SK-N-SH (cell line): ENCODE data around the gene SHISA4. TPM values are rescaled to one million over a fixed set of nuclear protein-coding genes. Genes with fewer than 3 reads are reported as not detected.

ENCODE experiments used
- CTCF ChIA-PET: fragments of 300-600, 350-600 bp; formaldehyde crosslinking; extraction: SDS; loops from one replicate; lab custom pipeline; 2021; lab: Yijun Ruan, JAX
- POLR2A ChIA-PET: fragments of 350-600 bp; sonication (Branson Sonifier 250); formaldehyde crosslinking; extraction: SDS; loops from one replicate; lab custom pipeline; 2020; ENCODE audit warnings: antibody characterized with exemption, inconsistent platforms; lab: Yijun Ruan, JAX
- DNase-seq: peaks from one replicate; pipeline ENCODE4 v3.0.0; 2012
- H2AFZ ChIP-seq: fragments of 200-600 bp; sonication (generic); 2 replicates; pipeline ENCODE4 v1.8.1; 2016; ENCODE audit warnings: antibody characterized with exemption, mild to moderate bottlenecking, low read depth
- H3F3A ChIP-seq: fragments of 200-600 bp; sonication (generic); replicated peaks from 2 replicates; pipeline ENCODE3; 2016; ENCODE audit warnings: antibody characterized with exemption, mild to moderate bottlenecking; ENCODE audit not compliant: insufficient read depth
- H3K27ac ChIP-seq, 2 experiments: fragments of 200-500 bp in 1 of 2; fragments of 200-600 bp in 1 of 2; sonication (Bioruptor generic) in 1 of 2; sonication (generic), shearing (Covaris generic) in 1 of 2; 2 replicates each; pipeline versions ENCODE4 v1.5.1 to v1.6.1; 2014 to 2016; ENCODE audit warnings: low read depth in 2 of 2, inconsistent platforms in 1 of 2, low read length in 1 of 2, mild to moderate bottlenecking in 1 of 2, mixed read lengths in 1 of 2
- H3K27me3 ChIP-seq: fragments of 200-600 bp; sonication (generic), shearing (Covaris generic); 2 replicates; pipeline ENCODE4 v1.6.1; 2016; ENCODE audit warnings: mixed run types; ENCODE audit not compliant: insufficient read depth
- H3K36me3 ChIP-seq, 2 experiments: fragments of 200-500 bp in 1 of 2; fragments of 200-600 bp in 1 of 2; sonication (Bioruptor generic) in 1 of 2; sonication (generic) in 1 of 2; replicated peaks in 1 of 2; 2 replicates each; pipeline versions ENCODE3 to v1.5.1; 2014 to 2016; ENCODE audit warnings: low read length in 1 of 2, mild to moderate bottlenecking in 1 of 2; ENCODE audit not compliant: insufficient read depth in 2 of 2, control insufficient read depth in 1 of 2
- H3K4me1 ChIP-seq, 2 experiments: fragments of 200-500 bp in 1 of 2; fragments of 200-600 bp in 1 of 2; sonication (Bioruptor generic) in 1 of 2; sonication (generic), shearing (Covaris generic) in 1 of 2; 2 replicates each; pipeline versions ENCODE4 v1.5.1 to v1.6.1; 2014 to 2016; ENCODE audit warnings: low read depth in 1 of 2, low read length in 1 of 2, mixed run types in 1 of 2; ENCODE audit not compliant: insufficient read depth in 2 of 2, control insufficient read depth in 1 of 2
- H3K4me2 ChIP-seq: fragments of 200-600 bp; sonication (generic), shearing (Covaris generic); 2 replicates; pipeline ENCODE4 v1.6.1; 2017; ENCODE audit warnings: mixed run types
- H3K4me3 ChIP-seq, 2 experiments: fragments of 200-500 bp in 1 of 2; fragments of 200-600 bp in 1 of 2; sonication (Bioruptor generic) in 1 of 2; sonication (generic), shearing (Covaris generic) in 1 of 2; 2 replicates each; pipeline versions ENCODE4 v1.5.1 to v1.8.1; 2014 to 2016; ENCODE audit warnings: low read depth in 2 of 2, inconsistent platforms in 1 of 2, low read length in 1 of 2, mild to moderate bottlenecking in 1 of 2, mixed read lengths in 1 of 2, moderate library complexity in 1 of 2
- H3K79me2 ChIP-seq: fragments of 200-600 bp; sonication (generic); 2 replicates; pipeline ENCODE4 v1.8.1; 2017; ENCODE audit warnings: mild to moderate bottlenecking; ENCODE audit not compliant: insufficient read depth
- H3K9ac ChIP-seq: fragments of 200-600 bp; sonication (generic); 2 replicates; pipeline ENCODE4 v1.6.1; 2017; ENCODE audit warnings: mixed run types
- H3K9me2 ChIP-seq: fragments of 200-600 bp; sonication (generic); 2 replicates; pipeline ENCODE4 v1.6.1; 2017; ENCODE audit warnings: mixed run types
- H3K9me3 ChIP-seq: fragments of 200-600 bp; sonication (generic); 2 replicates; pipeline ENCODE4 v1.6.1; 2017; ENCODE audit warnings: mixed run types, mild to moderate bottlenecking, moderate library complexity
- H4K20me1 ChIP-seq: fragments of 200-600 bp; sonication (generic); 2 replicates; pipeline ENCODE4 v1.6.1; 2017; ENCODE audit warnings: mild to moderate bottlenecking, mixed run types; ENCODE audit not compliant: insufficient read depth
- CHD2 ChIP-seq: fragments of 150-350 bp; IDR thresholded peaks from 2 replicates; pipeline ENCODE4 v1.6.1; 2018; ENCODE audit warnings: low read length; ENCODE audit not compliant: partially characterized antibody
- EP300 ChIP-seq, 2 experiments: IDR thresholded peaks; 2 replicates each; pipeline versions ENCODE4 v1.4.0 to v1.6.1; 2012; ENCODE audit warnings: borderline replicate concordance in 1 of 2, low read depth in 1 of 2, low read length in 1 of 2
- EZH2phosphoT487 ChIP-seq: fragments of 200-600 bp; sonication (generic); IDR thresholded peaks from 2 replicates; pipeline ENCODE4 v1.6.1; 2017; ENCODE audit warnings: low read depth, mixed run types, mild to moderate bottlenecking, antibody characterized with exemption, moderate library complexity, borderline replicate concordance
- FOXM1 ChIP-seq: IDR thresholded peaks from 2 replicates; pipeline ENCODE4 v1.4.0; 2012; ENCODE audit warnings: low read depth, mild to moderate bottlenecking
- GABPA ChIP-seq: IDR thresholded peaks from 2 replicates; pipeline ENCODE4 v1.4.0; 2012; ENCODE audit warnings: low read depth, mild to moderate bottlenecking
- GATA2 ChIP-seq: sonication (generic); formaldehyde crosslinking; IDR thresholded peaks from 2 replicates; pipeline ENCODE4 v1.5.0; 2020; ENCODE audit warnings: mild to moderate bottlenecking, missing genetic modification reagents
- MAX ChIP-seq: IDR thresholded peaks from 2 replicates; pipeline ENCODE4 v1.4.0; 2012; ENCODE audit warnings: low read depth
- MEF2A ChIP-seq: IDR thresholded peaks from 2 replicates; pipeline ENCODE4 v1.4.0; 2012; ENCODE audit warnings: low read depth, borderline replicate concordance
- PBX3 ChIP-seq: IDR thresholded peaks from 2 replicates; pipeline ENCODE4; 2012
- RAD21 ChIP-seq: IDR thresholded peaks from 2 replicates; pipeline ENCODE4 v1.6.1; 2012; ENCODE audit warnings: mild to moderate bottlenecking, low read length
- RCOR1 ChIP-seq: fragments of 150-350 bp; IDR thresholded peaks from 2 replicates; pipeline ENCODE4 v1.6.1; 2017; ENCODE audit warnings: antibody characterized with exemption, low read length
- RFX5 ChIP-seq: IDR thresholded peaks from 2 replicates; pipeline ENCODE4 v1.6.1; 2012; ENCODE audit warnings: mild to moderate bottlenecking, improper control_type of control experiment, low read length
- RXRA ChIP-seq: IDR thresholded peaks from 2 replicates; pipeline ENCODE4 v1.4.0; 2012; ENCODE audit warnings: low read depth, mild to moderate bottlenecking, borderline replicate concordance
- TEAD4 ChIP-seq: IDR thresholded peaks from 2 replicates; pipeline ENCODE4 v1.4.0; 2012; ENCODE audit warnings: mild to moderate bottlenecking, borderline replicate concordance; ENCODE audit not compliant: insufficient read depth
- USF1 ChIP-seq: IDR thresholded peaks from 2 replicates; pipeline ENCODE4 v1.4.0; 2012; ENCODE audit warnings: low read depth, borderline replicate concordance
- YY1 ChIP-seq: IDR thresholded peaks from 2 replicates; pipeline ENCODE4 v1.4.0; 2012; ENCODE audit warnings: low read depth, mild to moderate bottlenecking
- ZBTB33 ChIP-seq: IDR thresholded peaks from 2 replicates; pipeline ENCODE4 v1.4.0; 2012; ENCODE audit warnings: low read depth, borderline replicate concordance
- WGBS: methylation state at CpG from one replicate; pipeline ENCODE4 v1.1.6; 2017; ENCODE audit warnings: low lambda C conversion rate; 5-methylcytosine and 5-hydroxymethylcytosine counted together
- polyA plus RNA-seq, 3 experiments: library from polyadenylated mRNA; depleted of rRNA; stranded (reverse); fragments of >200 nt; gene quantifications; 2 replicates each; pipeline ENCODE4 v1.2.3, GENCODE V29; 2012

The SHISA4 gene
- polyA plus RNA-seq, 1 of the 3 experiments (the other 2 are of a cell fraction): 42.1 TPM

GRCh38 chr1:201891451-201892045 is 2.9 kb downstream of the SHISA4 start:
- no peaks in the 10 kb centered on the region for H3K27me3 ChIP-seq
- H3K4me3 ChIP-seq: no peak overlapping the region
- H3F3A ChIP-seq: peaks cover 5% of the 10 kb centered on the region
- H3K9me2 ChIP-seq: no peaks in the 10 kb centered on the region
- H3K4me1 ChIP-seq: peaks cover 14 to 21% of the 10 kb centered on the region in 2 experiments; a peak in 3 of 4 replicates
- peaks cover 0 to 2% of the 10 kb centered on the region in 2 experiments for H3K36me3 ChIP-seq
- H3K27ac ChIP-seq: no peak overlapping the region
- H3K79me2 ChIP-seq: no peaks in the 10 kb centered on the region
- TF ChIP-seq TEAD4: no peak
- no peak for TF ChIP-seq GABPA
- no peak for TF ChIP-seq YY1
- no peak for TF ChIP-seq MEF2A
- no peak for TF ChIP-seq PBX3
- H2AFZ ChIP-seq: no peak overlapping the region
- no peak overlapping the region for H3K4me2 ChIP-seq
- no peak for DNase-seq
- no peak overlapping the region for H3K9ac ChIP-seq
- ChIA-PET POLR2A (interaction anchor here (0.9 to 1.4 kb wide), 2 partner anchors 63 to 91 kb away, joined by 3 to 5 read pairs; partner anchors contain the start of genes RNPEP and TIMM17A), CTCF (interaction anchor here (1.2 to 14.7 kb wide), 3 partner anchors 16 to 82 kb away, joined by 3 to 344 read pairs (median 222); no protein-coding TSS in a partner anchor)
- no peaks in the 10 kb centered on the region for H4K20me1 ChIP-seq
- H3K9me3 ChIP-seq: no peaks in the 10 kb centered on the region
- 67% methylated on average over 5 of the region's 5 CpGs for WGBS

GRCh38 chr1:201892211-201892610 is 3.5 kb downstream of the SHISA4 start:
- no peaks in the 10 kb centered on the region for H3K79me2 ChIP-seq
- no peak overlapping the region for H3K4me3 ChIP-seq
- peaks cover 10% of the 10 kb centered on the region for H3F3A ChIP-seq
- no peaks in the 10 kb centered on the region for H3K9me2 ChIP-seq
- H3K9me3 ChIP-seq: no peaks in the 10 kb centered on the region
- 100% methylated on average over 4 of the region's 6 CpGs for WGBS
- H3K27me3 ChIP-seq: no peaks in the 10 kb centered on the region
- no peak overlapping the region for H3K27ac ChIP-seq
- no peak overlapping the region for H3K9ac ChIP-seq
- no peak for DNase-seq
- CTCF ChIA-PET: interaction anchor here (1.0 to 14.7 kb wide), 5 partner anchors 17 to 227 kb away, joined by 3 to 344 read pairs (median 7); partner anchors contain the start of gene IPO9
- H2AFZ ChIP-seq: no peak overlapping the region
- peaks cover 20 to 21% of the 10 kb centered on the region in 2 experiments; a peak in 3 of 4 replicates for H3K4me1 ChIP-seq
- POLR2A ChIA-PET: interaction anchor here (0.9 to 1.7 kb wide), 3 partner anchors 11 to 90 kb away, joined by 3 to 5 read pairs (median 5); partner anchors contain the start of genes RNPEP and TIMM17A
- peaks cover 0 to 2% of the 10 kb centered on the region in 2 experiments for H3K36me3 ChIP-seq
- no peak for TF ChIP-seq MAX
- TF ChIP-seq EP300 (IDR thresholded peaks at IDR 0.05; ENCODE audit: borderline replicate concordance in 1 of 2, low read depth in 1 of 2, low read length in 1 of 2): no peak
- TF ChIP-seq RCOR1: no peak
- no peak for TF ChIP-seq EZH2phosphoT487
- TF ChIP-seq GABPA: no peak
- no peak for TF ChIP-seq RAD21
- TF ChIP-seq RXRA: no peak
- TF ChIP-seq GATA2 (CRISPR knock-in tag): no peak
- no peak for TF ChIP-seq ZBTB33
- TF ChIP-seq CHD2: no peak
- TF ChIP-seq YY1: no peak
- TF ChIP-seq MEF2A: no peak
- TF ChIP-seq RFX5: no peak
- no peak for TF ChIP-seq USF1
- no peak for TF ChIP-seq FOXM1
- TF ChIP-seq, all 33 proteins: peak for 0
- H3K4me2 ChIP-seq: no peak overlapping the region
- H4K20me1 ChIP-seq: no peaks in the 10 kb centered on the region
